Measurements from ENCODE around the gene MPC1L.

MPC1L gene

DNA sequence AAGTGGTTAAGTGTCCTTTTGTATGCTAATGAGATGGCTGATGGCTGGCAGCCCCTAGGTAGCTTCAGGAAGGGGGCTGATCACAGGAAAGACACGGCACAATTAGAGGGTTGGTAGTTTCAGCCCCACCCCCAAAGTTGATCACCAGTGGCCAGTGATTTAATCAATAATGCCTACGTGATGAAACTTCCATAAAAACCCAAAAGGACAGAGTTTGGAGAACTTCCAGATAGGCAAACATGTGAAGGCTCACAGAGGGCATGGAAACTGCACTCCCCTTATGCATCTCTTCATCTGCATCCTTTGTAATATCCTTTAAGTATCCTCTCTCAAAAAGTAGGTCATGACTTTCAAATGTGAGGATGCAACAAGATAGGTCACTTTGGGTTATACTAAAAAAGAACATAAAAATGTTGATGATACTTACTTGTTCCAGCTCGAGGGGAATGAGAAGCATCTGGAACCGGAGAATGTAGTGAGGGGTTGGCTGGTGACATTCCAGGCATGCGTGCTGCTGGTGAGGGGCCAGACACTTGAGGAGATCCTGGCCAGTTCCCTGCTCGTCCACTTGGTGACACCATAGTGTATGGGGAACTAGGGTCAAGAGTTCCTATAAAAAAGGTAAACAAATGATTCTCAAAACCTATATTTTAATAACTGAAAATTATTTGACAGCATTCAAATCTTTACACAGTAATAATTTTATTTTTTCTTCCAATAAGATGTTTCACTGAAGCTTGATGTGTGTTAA lies 40.8 kb downstream of the MPC1L start:
- TF ChIP-seq, protein P1, sequence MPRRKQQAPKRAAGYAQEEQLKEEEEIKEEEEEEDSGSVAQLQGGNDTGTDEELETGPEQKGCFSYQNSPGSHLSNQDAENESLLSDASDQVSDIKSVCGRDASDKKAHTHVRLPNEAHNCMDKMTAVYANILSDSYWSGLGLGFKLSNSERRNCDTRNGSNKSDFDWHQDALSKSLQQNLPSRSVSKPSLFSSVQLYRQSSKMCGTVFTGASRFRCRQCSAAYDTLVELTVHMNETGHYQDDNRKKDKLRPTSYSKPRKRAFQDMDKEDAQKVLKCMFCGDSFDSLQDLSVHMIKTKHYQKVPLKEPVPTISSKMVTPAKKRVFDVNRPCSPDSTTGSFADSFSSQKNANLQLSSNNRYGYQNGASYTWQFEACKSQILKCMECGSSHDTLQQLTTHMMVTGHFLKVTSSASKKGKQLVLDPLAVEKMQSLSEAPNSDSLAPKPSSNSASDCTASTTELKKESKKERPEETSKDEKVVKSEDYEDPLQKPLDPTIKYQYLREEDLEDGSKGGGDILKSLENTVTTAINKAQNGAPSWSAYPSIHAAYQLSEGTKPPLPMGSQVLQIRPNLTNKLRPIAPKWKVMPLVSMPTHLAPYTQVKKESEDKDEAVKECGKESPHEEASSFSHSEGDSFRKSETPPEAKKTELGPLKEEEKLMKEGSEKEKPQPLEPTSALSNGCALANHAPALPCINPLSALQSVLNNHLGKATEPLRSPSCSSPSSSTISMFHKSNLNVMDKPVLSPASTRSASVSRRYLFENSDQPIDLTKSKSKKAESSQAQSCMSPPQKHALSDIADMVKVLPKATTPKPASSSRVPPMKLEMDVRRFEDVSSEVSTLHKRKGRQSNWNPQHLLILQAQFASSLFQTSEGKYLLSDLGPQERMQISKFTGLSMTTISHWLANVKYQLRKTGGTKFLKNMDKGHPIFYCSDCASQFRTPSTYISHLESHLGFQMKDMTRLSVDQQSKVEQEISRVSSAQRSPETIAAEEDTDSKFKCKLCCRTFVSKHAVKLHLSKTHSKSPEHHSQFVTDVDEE (CRISPR knock-in tag; IDR thresholded peaks at IDR 0.05), result no peak
- TF ChIP-seq PPARA (CRISPR knock-in tag; IDR thresholded peaks at IDR 0.05; ENCODE audit: borderline replicate concordance), result no peak
- TF ChIP-seq ZFP30 (CRISPR knock-in tag; IDR thresholded peaks at IDR 0.05), result no peak
- no peak for TF ChIP-seq BACH2 (CRISPR knock-in tag; IDR thresholded peaks at IDR 0.05; ENCODE audit: borderline replicate concordance)
- ATAC-seq, result peak; percentile 59; the same call in 2 of the 3 replicates

- peak; percentile 64 for ATAC-seq
- TF ChIP-seq TOX (CRISPR knock-in tag; IDR thresholded peaks at IDR 0.05; ENCODE audit: borderline replicate concordance) (no peak), GLIS3 (CRISPR knock-in tag; IDR thresholded peaks at IDR 0.05) (0 out of 2 replicates have a peak, but pooled peaks have one; percentile 41), ISL1 (CRISPR knock-in tag; IDR thresholded peaks at IDR 0.05) (peak; percentile 98)
Observed at GRCh38 chrX:40671126-40671525, 47.9 kb downstream of the MPC1L start.
